GM18505 (cell line): Measurements from ENCODE around the gene RBM17.
A peak's percentile ranks its signal among the peaks of the same experiment; 100 is the strongest.
"Not testable (repeated sequence)": the region's sequence is repeated elsewhere in the genome, so short reads cannot be mapped to it uniquely, and the experiment has no call there.

Experiments used
- ATAC-seq: cut with Tn5 transposase; IDR thresholded peaks from one replicate; pipeline ENCODE4 v1.9.1; 2021; ENCODE audit not compliant: unreplicated experiment
- POLR2A ChIP-seq: IDR thresholded peaks from 4 replicates; pipeline ENCODE4 v1.6.1; 2011; ENCODE audit warnings: borderline replicate concordance; ENCODE audit not compliant: insufficient read depth, insufficient read length; ENCODE audit errors: extremely low read depth

Gene RBM17, protein sequence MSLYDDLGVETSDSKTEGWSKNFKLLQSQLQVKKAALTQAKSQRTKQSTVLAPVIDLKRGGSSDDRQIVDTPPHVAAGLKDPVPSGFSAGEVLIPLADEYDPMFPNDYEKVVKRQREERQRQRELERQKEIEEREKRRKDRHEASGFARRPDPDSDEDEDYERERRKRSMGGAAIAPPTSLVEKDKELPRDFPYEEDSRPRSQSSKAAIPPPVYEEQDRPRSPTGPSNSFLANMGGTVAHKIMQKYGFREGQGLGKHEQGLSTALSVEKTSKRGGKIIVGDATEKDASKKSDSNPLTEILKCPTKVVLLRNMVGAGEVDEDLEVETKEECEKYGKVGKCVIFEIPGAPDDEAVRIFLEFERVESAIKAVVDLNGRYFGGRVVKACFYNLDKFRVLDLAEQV

DNA sequence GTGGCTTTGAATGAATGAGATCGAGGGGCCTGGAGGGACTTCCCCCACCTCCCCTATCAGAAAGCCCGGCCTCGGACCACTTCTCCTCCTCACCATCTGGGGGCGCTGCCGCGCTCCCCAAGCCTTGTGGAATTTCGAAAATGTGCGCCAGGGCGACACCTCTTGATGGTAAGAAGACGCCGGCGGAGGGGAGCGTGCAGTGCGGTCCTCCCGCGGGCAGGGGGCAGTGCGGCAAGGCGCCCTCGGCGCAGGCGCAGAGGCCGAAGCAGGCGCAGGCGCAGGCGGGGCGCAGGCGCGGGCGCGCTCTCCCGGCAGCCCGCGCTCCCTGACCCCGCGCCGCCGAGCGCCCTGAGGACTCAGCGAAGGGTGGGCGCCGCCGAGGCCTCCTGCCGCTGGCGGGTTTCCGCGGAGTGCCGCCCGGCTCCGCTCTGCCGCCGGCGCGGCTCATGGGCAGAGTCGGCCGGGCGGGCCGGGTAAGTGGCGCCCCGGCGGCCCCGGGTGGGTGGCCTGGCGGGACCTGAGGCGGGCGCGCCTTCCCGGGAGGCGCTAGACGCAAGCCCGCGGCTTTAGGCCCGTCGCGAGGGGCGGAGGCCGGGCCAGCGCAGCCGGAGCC is at the start of gene RBM17:
Gene RBM17, plus strand, starts transcription at position 314 of the 613 bp plus-strand sequence. CDS start 8,032 bp downstream, outside the sequence.
- ATAC-seq = peak; percentile 86
- peak; percentile 79 for TF ChIP-seq POLR2A

DNA sequence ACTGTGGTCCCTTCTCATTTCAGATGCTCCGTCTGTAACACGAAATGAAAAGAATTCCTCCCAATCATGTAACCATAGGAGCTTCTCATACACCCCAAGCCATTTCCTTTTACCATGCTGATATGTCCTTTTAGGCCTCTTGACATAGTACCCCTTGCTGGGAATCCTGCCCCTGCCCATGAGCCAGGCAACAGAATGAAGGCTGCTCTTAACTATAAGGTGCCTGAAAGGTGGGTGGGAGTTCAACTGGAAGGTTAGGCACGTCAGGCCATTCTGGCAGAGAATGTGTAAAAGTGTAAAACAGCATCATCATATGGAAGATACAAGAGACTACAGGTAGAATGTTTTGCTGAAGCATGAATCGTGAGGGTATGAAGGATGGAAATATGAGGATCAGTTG is 49.1 kb upstream of the RBM17 start:
- ATAC-seq = no peak
- TF ChIP-seq POLR2A = no peak

DNA sequence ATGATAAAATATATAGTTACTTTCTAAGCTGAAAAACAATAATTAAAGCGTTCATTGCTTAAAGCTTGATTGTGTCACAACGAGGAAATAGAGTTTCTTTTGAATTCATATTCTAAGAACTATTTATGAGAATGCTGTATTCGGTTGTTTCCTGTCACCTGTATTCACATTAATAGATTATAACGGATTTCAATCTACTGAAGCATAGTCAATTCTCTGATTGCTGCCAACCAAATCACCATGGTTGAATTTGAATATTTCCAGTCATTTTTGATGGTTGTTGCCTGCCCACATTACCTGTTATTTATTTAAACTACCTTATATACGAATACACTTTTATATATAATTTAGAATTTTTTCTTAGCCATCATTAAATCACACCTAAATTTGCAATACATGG is 48.6 kb upstream of the RBM17 start:
- TF ChIP-seq POLR2A = no peak
- no peak for ATAC-seq

DNA sequence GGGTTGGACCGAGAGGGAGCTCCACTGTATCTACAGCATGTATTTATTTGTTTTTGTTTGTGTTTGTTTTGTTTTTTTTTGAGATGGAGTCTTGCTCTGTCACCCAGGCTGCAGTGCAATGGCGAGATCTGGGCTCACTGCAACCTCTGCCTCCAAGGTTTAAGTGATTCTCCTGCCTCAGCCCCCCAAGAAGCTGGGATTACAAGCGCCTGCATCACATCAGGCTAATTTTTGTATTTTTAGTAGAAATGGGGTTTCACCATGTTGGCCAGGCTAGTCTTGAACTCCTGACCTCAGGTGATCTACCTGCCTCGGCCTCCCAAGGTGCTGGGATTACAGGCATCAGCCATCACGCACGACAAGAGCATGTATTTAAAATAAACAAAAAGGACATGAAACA is 45.5 kb upstream of the RBM17 start:
- not testable (repeated sequence) for ATAC-seq

DNA sequence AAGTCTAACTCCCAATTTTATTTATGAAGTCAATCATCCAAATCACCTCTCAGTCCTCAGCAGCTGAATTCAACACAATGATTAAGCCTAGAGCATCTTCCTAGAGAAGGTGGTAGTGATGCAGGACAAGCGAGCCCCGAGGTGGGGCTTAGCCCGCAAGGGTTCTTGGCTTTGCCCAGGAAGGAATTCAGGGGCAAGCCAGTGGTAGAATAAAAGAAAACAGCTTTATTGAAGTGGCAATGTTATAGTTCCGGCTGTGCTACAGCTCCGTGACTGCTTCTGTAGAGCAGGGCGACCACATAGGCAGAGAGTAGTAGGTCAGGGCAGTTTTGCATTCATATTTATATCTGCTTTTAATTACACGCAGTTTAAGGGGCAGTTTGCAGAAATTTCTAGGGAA is 44.8 kb upstream of the RBM17 start:
- TF ChIP-seq POLR2A = no peak
- ATAC-seq = no peak

DNA sequence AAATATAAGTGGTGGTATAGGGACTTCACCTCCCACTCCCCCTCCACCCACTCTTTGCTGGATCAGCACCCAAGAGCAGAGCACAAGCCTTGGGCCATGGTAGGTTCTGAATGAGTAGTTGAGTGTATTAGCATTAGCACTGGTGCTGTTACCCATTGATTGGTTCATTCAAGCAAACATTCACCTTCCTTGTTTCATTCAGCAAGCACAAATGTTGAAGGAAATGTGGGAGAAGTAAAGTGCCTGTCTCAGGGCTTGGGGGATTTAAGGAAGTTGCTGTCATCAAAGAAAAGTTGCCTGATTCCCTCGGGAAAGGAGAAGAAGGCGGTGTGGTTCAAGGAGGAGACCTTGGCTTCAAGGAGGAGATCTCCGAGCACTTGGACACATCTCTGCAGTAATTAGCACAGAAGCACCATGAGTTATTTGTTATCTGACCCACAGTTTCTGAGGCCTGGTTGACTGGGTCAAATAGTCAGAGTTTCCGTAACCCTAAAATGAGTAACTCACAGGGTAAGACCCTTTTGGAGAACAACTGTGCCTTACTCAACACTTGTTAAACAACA is 44.0 kb upstream of the RBM17 start:
- TF ChIP-seq POLR2A = no peak
- ATAC-seq = no peak

DNA sequence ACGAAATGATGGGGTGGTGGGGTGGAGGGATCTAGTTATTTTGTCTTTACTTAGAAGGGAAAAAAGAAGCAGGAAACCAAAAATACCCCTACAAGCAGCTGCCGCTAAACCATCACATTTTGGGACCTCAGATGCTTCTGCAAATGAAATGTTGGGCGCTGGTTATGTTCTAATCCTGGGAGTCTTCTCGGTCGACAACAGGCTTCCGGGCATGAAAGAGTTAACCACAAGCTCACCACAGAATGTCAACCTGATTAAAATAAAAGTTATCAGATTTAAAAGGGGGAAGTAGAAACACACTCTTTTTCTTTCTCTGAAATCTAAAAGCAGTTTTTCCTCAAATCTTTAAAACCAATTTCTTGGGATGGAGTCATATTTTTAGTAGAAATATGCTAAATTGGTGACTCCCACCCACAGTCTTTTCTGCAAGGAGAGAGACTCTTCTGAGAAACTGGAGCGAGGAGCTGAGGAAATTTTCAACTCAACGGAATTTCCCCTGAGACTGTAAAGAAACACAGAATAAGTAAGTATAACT is 43.5 kb upstream of the RBM17 start:
- no peak for ATAC-seq
- no peak for TF ChIP-seq POLR2A

DNA sequence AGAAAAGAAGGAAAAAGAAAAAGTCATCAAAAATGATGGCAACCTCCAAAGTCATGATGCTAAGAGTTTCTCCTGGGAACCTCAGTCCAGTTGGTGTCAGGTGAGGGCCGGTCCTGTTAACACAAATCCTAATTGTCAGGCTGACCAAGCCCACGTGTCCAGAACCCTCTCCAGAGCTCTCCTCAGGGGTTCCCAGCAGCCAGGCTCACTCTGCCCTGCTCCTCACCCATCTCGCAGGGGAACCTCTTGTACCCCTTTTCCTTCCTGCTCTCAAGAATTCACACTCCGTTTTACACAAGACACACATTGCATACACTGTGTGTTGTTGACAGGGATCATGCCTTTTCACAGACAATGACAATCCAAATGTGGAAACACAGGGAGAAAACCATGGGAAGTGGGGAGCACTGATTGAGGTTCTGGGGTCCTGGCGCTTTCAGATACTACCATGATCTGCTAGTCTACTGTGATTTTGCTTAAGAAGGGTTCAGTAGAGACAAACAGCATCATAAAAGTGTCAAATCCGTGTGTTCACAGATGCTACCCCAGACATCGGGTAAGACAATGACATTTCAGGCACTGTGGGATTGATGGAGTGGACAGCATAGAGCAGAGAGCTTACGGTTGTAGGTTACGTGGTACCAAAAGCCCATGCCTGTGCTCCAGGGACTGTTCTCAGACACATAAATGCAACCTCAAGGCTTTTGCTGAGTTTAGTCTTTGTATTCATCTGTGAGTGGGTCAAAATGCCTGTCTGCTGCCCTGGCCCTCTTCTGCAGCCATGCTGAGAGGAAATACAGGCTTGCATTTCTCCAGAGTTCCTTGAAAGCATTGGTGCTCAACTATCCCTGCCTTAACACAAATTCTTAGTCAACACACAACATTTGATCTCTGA is 42.7 kb upstream of the RBM17 start:
- ATAC-seq = no peak
- no peak for TF ChIP-seq POLR2A

DNA sequence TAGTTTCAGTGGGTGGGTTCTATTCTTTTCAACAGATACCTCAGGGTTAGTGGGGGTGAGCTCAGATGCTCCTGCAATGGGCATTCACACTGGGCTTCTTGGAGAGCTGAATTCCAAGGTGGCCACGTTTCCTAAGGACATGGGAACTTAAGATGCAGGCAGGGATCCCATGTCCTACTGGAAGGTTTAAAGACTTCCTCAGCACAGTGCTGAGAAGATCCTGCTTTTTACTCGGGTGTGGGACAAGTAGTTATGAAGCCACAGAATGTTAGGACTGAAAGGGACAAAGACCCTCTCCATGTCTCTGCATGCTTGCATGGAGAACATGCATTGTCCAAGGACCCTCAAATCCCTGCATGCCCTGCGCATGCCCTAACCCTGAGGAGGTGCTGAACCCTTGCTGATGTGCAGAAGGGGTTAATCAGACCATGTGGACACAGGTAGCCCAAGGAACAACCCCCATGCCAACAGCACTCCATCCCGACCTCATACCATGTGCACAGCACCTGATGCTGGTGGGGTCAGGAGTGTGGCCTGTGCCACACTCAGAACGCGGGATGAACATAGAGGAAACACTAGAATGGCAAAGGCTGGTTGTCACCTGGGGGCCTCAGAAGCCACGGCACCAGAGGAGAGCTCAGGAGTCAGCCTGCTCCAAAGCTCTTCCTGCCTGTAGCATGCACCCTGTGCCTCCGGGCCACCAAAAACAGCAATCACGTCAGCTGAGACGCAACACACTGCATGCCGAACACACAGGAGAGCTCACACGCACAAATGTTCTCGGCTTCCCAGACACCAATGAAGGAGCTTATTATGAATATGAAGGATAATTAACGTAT is 41.8 kb upstream of the RBM17 start:
- no peak for ATAC-seq
- TF ChIP-seq POLR2A = no peak

DNA sequence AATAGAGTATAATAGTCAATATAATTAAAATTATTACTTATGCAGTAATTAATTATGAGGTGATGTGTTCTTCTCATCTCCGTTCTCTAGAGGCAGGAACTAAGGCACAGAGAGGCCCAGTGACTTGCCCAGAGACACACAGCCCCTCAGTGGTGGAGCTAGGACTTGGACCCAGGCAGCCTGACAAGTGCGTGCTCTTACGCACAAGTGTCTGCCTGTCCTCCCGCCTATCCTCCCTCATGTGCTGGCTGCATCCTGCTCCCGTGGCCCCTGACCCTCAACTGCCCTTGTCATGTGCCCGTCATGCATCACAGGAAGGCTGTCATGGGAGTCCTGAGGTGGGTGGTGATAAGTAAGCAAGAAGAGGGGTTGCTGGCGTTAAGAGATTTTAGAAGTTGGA is 41.0 kb upstream of the RBM17 start:
- no peak for ATAC-seq
- TF ChIP-seq POLR2A = no peak

DNA sequence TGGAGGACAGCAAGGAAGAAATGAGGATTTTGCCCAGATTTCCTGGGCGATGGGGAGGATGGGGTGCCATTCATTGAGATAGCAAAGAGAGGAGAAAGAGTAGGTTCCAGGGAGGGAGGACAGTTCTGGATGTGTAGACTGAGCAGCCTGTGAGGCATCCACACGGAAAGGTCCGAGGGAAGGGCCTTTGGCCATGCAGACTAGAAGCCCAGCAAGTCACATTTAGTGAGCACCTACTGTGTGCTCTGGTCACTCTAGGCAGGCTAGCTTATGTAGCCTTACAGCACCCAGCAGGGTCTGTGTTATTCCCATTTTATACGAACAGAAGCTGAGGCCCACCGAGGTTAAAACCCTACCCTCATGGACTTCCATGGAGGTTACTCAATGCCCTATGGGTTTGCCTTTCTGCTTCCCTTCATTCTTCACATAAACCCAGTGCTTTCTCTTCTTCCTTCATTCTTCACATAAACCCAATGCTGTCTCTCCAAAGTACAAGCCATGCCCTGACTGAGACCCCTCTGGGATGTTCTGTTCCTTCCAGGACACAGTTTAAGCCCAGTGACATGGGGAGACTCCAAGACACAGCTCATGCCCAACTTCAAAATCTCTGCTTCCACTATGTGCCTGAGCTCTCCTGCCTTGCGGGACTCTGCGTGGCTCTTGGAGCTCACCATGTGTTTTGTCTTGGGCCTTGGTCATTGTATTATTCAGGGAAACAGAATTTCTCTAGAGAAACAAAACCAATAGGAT is 40.4 kb upstream of the RBM17 start:
- TF ChIP-seq POLR2A = no peak
- ATAC-seq = no peak

DNA sequence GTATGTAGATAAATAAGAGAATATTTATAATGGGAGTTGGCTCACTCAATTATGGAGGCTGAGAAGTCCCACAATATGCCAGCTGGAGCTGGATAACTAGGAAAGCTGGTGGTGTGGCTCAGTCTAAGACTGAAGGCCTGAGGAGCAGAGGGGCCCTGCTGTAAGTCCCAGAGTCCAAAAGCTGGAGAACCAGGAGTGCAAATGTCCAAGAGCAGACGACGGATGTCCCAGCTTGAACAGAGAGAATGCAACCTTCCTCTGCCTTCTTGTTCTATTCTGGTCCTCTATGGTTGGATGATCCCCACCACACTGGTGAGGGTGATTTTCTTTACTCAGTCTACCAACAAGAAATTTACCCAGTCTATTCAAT is 39.8 kb upstream of the RBM17 start:
- no peak for TF ChIP-seq POLR2A
- no peak for ATAC-seq

DNA sequence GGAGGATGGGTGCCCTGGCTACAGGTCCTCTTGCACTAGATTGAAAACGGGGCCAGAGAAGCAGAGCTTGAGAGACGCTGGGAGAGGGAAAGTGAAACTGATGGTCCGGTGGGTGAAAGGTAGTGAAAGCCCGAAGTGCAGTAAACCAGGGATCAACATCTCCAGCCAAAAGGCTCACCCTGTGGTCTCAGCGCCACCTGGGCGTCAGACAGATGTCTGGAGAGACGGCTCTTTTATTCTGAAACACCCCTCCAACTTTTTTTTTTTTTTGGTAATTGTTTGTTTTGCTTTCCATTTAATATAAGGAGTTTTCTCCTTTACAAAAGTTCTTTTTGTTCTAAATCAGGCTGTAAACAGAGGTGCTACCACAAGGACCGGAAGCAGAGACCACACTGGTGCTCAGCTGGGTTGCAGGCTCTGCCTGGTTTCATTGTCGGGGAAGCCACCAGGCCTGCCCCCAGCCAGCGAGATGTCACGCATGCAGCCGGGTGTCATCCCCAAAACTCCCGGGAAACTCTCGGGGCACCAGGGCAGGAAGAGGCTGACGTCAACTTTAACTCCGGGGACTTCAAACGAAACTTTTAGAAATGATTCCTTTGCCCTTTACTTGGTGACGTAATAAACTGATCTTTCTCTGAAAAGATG is 37.9 kb upstream of the RBM17 start:
- peak; percentile 61 for TF ChIP-seq POLR2A
- ATAC-seq = peak; percentile 75
